HG02981 (cell line): ENCODE results near the gene AUNIP.

Experiments used
- ATAC-seq: cut with Tn5 transposase; IDR thresholded peaks from one replicate; pipeline ENCODE4 v1.9.1; 2021; ENCODE audit warnings: mild to moderate bottlenecking, moderate library complexity; ENCODE audit not compliant: unreplicated experiment

The AUNIP gene

DNA sequence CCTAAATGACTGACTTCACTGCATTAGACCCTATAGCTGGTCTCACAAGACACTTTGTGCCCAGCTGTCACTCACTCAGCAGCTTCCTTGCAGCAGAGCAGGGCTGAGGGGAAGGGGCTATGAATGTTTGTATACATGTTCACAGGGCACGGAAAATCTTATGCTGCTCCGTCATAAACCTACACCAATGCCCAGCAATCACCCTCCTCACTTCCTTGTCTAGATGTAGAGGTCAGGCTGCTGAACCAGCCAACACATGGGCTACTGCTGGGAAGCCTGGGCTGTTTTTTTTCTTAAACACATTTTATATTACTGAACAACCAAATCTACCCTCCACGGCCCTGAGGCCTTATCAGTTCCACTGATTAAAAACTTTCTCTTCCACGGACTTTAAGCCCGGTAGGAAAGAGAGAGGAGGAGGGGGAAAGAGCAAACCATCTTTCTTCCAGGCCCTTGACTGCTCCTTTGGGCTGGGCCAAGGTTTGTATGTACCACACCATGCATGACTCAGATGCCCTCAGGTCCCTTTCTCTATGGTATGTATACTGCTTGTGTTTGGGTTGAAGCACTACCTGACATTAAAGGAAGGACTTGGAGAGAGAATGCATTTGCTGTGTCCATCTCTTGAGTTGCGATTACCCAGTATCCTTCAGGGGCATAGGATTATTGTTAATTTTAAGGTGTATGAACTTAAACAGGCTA, 26.8 kb downstream of the AUNIP start:
- no peak for ATAC-seq

GRCh38 chr1:25831569-25832196, 27.6 kb downstream of the AUNIP start:
- no peak for ATAC-seq

GRCh38 chr1:25829046-25829445, 30.2 kb downstream of the AUNIP start:
- ATAC-seq = no peak

DNA sequence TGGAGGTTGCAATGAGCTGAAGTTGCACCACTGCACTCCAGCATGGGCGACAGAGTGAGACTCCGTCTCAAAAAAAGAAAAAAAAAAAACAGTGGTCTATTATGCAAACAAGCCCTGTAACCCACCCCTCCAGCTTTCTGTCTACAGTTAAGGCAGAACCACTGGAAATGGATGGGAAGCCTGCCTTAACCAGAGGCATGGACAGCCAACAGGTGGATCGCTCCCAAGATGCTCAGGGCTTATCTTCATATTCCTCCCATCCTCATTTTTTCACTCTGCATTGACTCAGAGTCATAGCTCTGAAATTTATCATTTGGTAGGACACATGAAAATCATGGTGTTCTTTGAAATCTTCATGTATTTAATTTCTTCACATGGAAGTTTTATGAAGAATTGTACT, 30.8 kb downstream of the AUNIP start:
- no peak for ATAC-seq

DNA sequence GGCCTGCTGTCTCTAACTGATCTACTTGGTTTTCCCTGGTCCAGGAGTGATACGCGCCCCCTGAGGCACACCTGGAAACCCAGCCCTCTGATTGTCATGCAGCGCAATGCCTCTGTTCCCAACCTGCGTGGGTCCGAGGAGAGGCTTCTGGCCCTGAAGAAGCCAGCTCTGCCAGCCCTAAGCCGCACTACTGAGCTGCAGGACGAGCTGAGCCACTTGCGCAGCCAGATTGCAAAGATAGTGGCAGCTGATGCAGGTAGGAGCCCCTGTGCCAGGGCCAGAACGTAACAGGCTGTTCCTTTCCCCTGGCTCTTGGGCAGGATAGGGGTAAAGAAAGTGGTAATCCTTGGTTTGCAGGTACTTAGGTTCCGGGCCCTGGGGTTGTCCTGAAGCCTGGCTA, 32.7 kb downstream of the AUNIP start:
- no peak for ATAC-seq

- no peak for ATAC-seq
Observed at GRCh38 chr1:25825605-25826004, 33.7 kb downstream of the AUNIP start.

DNA sequence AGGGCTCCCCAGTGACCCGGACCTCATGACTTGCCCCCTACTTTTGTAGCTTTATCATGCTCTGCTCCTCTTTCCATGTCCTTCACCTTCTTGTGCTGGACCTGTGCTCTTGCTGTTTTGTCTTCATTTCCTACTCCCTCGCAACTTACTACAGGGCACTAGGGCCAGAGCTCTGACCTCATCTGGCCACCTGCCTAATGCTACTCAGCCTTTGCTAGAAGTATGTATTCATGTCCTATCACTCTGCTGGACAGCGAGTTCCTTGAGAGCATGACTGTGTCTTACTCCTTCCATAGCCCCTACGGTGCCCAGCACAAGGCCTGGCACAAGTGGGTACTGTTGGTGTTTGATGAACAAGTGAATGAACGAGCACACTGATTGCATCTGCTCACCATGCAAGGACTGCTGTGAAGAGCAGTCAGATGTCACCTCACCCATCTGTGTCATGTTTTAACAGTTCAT, 37.6 kb downstream of the AUNIP start:
- ATAC-seq = no peak

DNA sequence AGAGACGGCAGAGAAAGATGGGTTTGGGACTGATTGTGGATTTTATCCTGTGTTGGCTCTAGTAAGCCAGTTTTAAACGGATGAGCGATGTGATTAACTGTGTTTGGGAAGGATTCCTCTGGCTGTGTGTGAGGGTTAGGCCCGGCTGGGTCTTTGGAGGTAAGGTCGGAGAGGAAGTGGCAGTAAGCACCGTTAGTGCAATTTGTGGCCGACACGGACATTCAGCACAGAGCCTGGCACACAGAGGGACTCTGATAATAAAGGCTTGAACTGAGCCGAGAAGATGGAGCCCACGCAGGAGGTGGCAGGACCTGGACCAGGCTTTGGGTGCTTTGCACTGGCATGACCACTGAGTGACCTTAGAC, 38.2 kb downstream of the AUNIP start:
- ATAC-seq = no peak

- peak; percentile 49 for ATAC-seq
Observed at GRCh38 chr1:25820247-25821111, 38.8 kb downstream of the AUNIP start.

GRCh38 chr1:25819491-25820246, 39.6 kb downstream of the AUNIP start, which contains the start of gene MTFR1L:
Gene MTFR1L, plus strand, starts transcription at chr1:25819954. Its CDS starts 3,151 bp downstream, at chr1:25823105.
- ATAC-seq = peak; percentile 76

- no peak for ATAC-seq
Observed at GRCh38 chr1:25818569-25818968, 40.7 kb downstream of the AUNIP start.

- no peak for ATAC-seq
Observed at GRCh38 chr1:25817840-25818501, 41.3 kb downstream of the AUNIP start.

DNA sequence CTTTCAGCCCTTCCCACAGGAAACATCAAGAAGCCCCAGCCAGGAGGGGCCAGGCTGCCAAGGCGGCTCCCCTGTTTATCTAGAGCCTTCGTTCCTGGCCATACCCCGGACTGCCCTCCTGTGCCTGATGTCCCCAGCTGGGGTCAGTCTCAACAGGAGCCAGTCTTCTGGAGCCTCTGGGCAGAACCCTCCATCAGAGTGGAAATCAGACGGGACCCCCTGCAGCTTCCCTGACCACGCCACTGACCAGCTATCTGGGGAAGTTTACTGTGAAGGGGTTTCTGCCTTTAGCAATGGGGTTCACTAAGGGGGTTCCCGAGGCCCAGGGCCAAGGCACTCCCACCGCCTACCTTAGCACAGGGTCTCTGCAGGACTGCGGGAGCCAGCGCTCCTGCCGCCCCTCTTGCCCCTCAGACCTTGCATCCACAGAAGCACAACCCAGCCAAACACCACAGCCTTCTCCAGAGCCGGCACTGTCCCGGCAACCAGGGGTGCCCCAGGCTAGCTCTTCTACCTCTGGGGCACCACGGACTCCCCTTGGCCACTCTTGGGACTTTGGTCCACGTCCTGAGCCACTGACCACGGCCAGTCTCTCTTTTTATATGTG, 43.0 kb downstream of the AUNIP start:
- no peak for ATAC-seq

- ATAC-seq = no peak
Observed at GRCh38 chr1:25815208-25816111, 43.8 kb downstream of the AUNIP start.

DNA sequence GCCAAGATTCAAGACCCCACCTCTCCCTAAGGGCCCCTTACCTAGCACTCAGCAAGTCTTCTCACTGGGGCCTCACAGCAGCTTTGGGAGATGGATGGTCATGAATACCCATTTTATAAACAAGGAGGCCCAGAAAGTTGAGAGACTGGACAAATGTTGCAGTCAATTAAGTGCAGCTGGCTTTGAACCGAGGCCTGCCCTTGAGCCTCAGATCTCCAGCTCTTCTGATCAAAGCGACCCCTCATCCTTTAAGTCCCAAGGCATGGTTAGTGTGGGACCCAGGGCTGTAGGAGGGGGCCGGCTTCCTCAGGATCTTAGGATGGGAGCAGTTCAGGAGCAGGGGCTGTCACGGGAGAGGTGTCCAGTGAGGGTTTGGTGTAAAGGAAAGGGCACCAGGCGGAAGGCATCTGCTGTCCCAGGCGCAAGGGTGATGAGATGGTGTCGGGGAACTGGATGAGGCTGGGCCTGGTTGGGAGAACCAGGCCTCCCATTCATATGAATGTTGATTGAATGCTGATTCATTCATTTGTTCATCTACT, 44.6 kb downstream of the AUNIP start:
- no peak for ATAC-seq

GRCh38 chr1:25813734-25814471, 45.4 kb downstream of the AUNIP start:
- ATAC-seq = no peak

DNA sequence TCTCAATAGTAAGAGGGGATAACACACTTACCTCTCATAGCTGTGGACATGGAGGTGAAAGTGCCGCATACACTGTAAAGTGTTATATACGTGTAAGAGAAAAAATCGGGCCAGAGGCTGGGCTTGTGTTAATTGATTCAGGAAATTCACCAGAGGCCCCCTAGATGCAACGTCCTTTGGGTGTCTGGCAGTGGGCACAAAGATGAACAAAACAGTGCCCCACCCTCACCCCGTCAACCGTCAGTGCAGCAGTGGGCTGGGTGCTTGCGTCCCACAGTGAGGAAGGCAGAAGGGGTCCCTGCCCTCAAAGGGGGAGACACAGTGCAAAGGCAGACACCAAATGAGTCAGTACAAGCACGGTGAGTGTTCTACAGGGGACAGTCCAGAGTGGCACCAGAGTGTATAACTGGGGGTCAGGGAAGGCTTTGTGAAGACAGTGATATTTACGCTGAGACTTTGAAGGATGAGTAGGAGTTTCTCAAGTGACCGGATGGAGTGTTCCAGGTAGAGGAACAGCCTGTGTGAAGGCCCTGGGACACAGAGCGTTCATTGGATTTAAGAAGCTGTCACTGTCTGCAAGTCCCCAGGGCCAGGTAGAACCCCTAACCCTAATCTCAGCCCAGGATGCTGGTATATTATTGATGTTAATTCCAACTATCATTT, 46.1 kb downstream of the AUNIP start:
- no peak for ATAC-seq
